HEK293 (cell line): ENCODE measurements around the gene GMDS.

Experiments used
- GLIS2 ChIP-seq: fragments of 450-650 bp; formaldehyde crosslinking; IDR thresholded peaks from 2 replicates; pipeline ENCODE4 v1.5.1; 2016; ENCODE audit warnings: missing biosample characterization, missing genetic modification characterization
- KLF7 ChIP-seq: fragments of 450-650 bp; formaldehyde crosslinking; IDR thresholded peaks from 2 replicates; pipeline ENCODE4 v1.5.1; 2016; ENCODE audit warnings: missing biosample characterization, missing genetic modification characterization, borderline replicate concordance
- KLF9 ChIP-seq: fragments of 450-650 bp; formaldehyde crosslinking; IDR thresholded peaks from 2 replicates; pipeline ENCODE4 v1.5.1; 2016; ENCODE audit warnings: missing biosample characterization, missing genetic modification characterization, low read depth
- MEIS1 ChIP-seq: sonication (generic); formaldehyde crosslinking; IDR thresholded peaks from 2 replicates; pipeline ENCODE4 v1.8.1; 2022; ENCODE audit warnings: missing genetic modification reagents, mild to moderate bottlenecking, borderline replicate concordance
- PRDM6 ChIP-seq: fragments of 450-650 bp; formaldehyde crosslinking; IDR thresholded peaks from 2 replicates; pipeline ENCODE4 v1.5.1; 2017; ENCODE audit warnings: missing biosample characterization, missing genetic modification characterization
- ZBTB10 ChIP-seq: fragments of 450-650 bp; formaldehyde crosslinking; IDR thresholded peaks from 2 replicates; pipeline ENCODE4 v1.5.1; 2016; ENCODE audit warnings: missing biosample characterization, missing genetic modification characterization
- ZBTB17 ChIP-seq: fragments of 450-650 bp; formaldehyde crosslinking; IDR thresholded peaks from 2 replicates; pipeline ENCODE4 v1.5.1; 2016; ENCODE audit warnings: missing biosample characterization, missing genetic modification characterization
- ZFP37 ChIP-seq: fragments of 450-650 bp; formaldehyde crosslinking; IDR thresholded peaks from 2 replicates; pipeline ENCODE4 v1.5.1; 2016; ENCODE audit warnings: missing biosample characterization, missing genetic modification characterization
- ZNF10 ChIP-seq: fragments of 450-650 bp; formaldehyde crosslinking; IDR thresholded peaks from 2 replicates; pipeline ENCODE4 v1.5.1; 2017; ENCODE audit warnings: missing biosample characterization, missing genetic modification characterization
- ZNF133 ChIP-seq: fragments of 450-650 bp; formaldehyde crosslinking; IDR thresholded peaks from 2 replicates; pipeline ENCODE4 v1.5.1; 2016; ENCODE audit warnings: missing biosample characterization, missing genetic modification characterization
- ZNF138 ChIP-seq: fragments of 450-650 bp; formaldehyde crosslinking; IDR thresholded peaks from 2 replicates; pipeline ENCODE4 v1.5.1; 2016; ENCODE audit warnings: missing biosample characterization, missing genetic modification characterization, borderline replicate concordance
- ZNF155 ChIP-seq: fragments of 450-650 bp; formaldehyde crosslinking; IDR thresholded peaks from 2 replicates; pipeline ENCODE4 v1.5.1; 2016; ENCODE audit warnings: missing biosample characterization, missing genetic modification characterization
- ZNF157 ChIP-seq: fragments of 450-650 bp; formaldehyde crosslinking; IDR thresholded peaks from 2 replicates; pipeline ENCODE4 v1.5.1; 2016; ENCODE audit warnings: missing biosample characterization, missing genetic modification characterization
- ZNF174 ChIP-seq: fragments of 450-650 bp; formaldehyde crosslinking; IDR thresholded peaks from 2 replicates; pipeline ENCODE4 v1.5.0; 2017; ENCODE audit warnings: missing biosample characterization, mild to moderate bottlenecking, missing genetic modification characterization
- ZNF19 ChIP-seq: fragments of 450-650 bp; formaldehyde crosslinking; IDR thresholded peaks from 2 replicates; pipeline ENCODE4; 2016; ENCODE audit warnings: missing biosample characterization, missing genetic modification characterization, low read depth
- ZNF2 ChIP-seq: fragments of 450-650 bp; formaldehyde crosslinking; IDR thresholded peaks from 2 replicates; pipeline ENCODE4 v1.5.1; 2016; ENCODE audit warnings: missing biosample characterization, missing genetic modification characterization
- ZNF202 ChIP-seq: fragments of 450-650 bp; formaldehyde crosslinking; IDR thresholded peaks from 2 replicates; pipeline ENCODE4 v1.5.1; 2016; ENCODE audit warnings: missing biosample characterization, missing genetic modification characterization, borderline replicate concordance
- ZNF214 ChIP-seq: fragments of 450-650 bp; formaldehyde crosslinking; IDR thresholded peaks from 2 replicates; pipeline ENCODE4 v1.5.1; 2017; ENCODE audit warnings: missing biosample characterization, mild to moderate bottlenecking, missing genetic modification characterization, borderline replicate concordance
- ZNF239 ChIP-seq: fragments of 450-650 bp; formaldehyde crosslinking; IDR thresholded peaks from 2 replicates; pipeline ENCODE4 v1.5.1; 2016; ENCODE audit warnings: missing biosample characterization, missing genetic modification characterization
- ZNF280C ChIP-seq: fragments of 450-650 bp; formaldehyde crosslinking; IDR thresholded peaks from 2 replicates; pipeline ENCODE4 v1.5.1; 2016; ENCODE audit warnings: missing biosample characterization, missing genetic modification characterization
- ZNF473 ChIP-seq: fragments of 450-650 bp; formaldehyde crosslinking; IDR thresholded peaks from 2 replicates; pipeline ENCODE4 v1.5.1; 2017; ENCODE audit warnings: missing biosample characterization, missing genetic modification characterization
- ZNF488 ChIP-seq: fragments of 450-650 bp; formaldehyde crosslinking; IDR thresholded peaks from 2 replicates; pipeline ENCODE4 v1.5.1; 2016; ENCODE audit warnings: missing biosample characterization, missing genetic modification characterization
- ZNF514 ChIP-seq: fragments of 450-650 bp; formaldehyde crosslinking; IDR thresholded peaks from 2 replicates; pipeline ENCODE4 v1.5.1; 2016; ENCODE audit warnings: missing biosample characterization, missing genetic modification characterization
- ZNF600 ChIP-seq: fragments of 450-650 bp; formaldehyde crosslinking; IDR thresholded peaks from 2 replicates; pipeline ENCODE4 v1.5.1; 2016; ENCODE audit warnings: missing biosample characterization, missing genetic modification characterization
- ZNF621 ChIP-seq: fragments of 450-650 bp; formaldehyde crosslinking; IDR thresholded peaks from 2 replicates; pipeline ENCODE4 v1.5.1; 2017; ENCODE audit warnings: missing biosample characterization, missing genetic modification characterization
- ZNF623 ChIP-seq: fragments of 450-650 bp; formaldehyde crosslinking; IDR thresholded peaks from 2 replicates; pipeline ENCODE4 v1.5.1; 2016; ENCODE audit warnings: missing biosample characterization, missing genetic modification characterization
- ZNF654 ChIP-seq: fragments of 450-650 bp; formaldehyde crosslinking; IDR thresholded peaks from 2 replicates; pipeline ENCODE4 v1.5.1; 2016; ENCODE audit warnings: low read depth, missing biosample characterization, missing genetic modification characterization
- ZNF677 ChIP-seq: fragments of 450-650 bp; IDR thresholded peaks from 2 replicates; pipeline ENCODE4 v1.5.0; 2018; ENCODE audit warnings: missing biosample characterization, mild to moderate bottlenecking, missing genetic modification characterization, moderate library complexity
- ZNF768 ChIP-seq: fragments of 450-650 bp; formaldehyde crosslinking; IDR thresholded peaks from 2 replicates; pipeline ENCODE4 v1.5.1; 2018; ENCODE audit warnings: missing biosample characterization, mild to moderate bottlenecking, missing genetic modification characterization
- ZNF777 ChIP-seq: fragments of 450-650 bp; formaldehyde crosslinking; IDR thresholded peaks from 2 replicates; pipeline ENCODE4 v1.5.1; 2017; ENCODE audit warnings: missing biosample characterization, missing genetic modification characterization, borderline replicate concordance
- TF ChIP-seq, protein P1 (sequence below): fragments of 450-650 bp; formaldehyde crosslinking; IDR thresholded peaks from 2 replicates; pipeline ENCODE4 v1.5.0; 2017; ENCODE audit warnings: missing biosample characterization, missing genetic modification characterization, borderline replicate concordance

GMDS gene

GRCh38 chr6:1838604-1839213, 406.7 kb downstream of the GMDS start (continued):
- TF ChIP-seq ZNF19 (no peak), ZNF239 (tag by site-specific recombination) (no peak), ZNF157 (tag by site-specific recombination) (no peak), ZBTB17 (tag by site-specific recombination) (peak; percentile 68), ZNF768 (tag by site-specific recombination) (no peak), KLF9 (tag by site-specific recombination) (no peak), ZNF2 (peak; percentile 33; the same call in 1 of the 2 replicates), ZFP37 (no peak), ZNF654 (peak; percentile 25; the same call in 1 of the 2 replicates), ZNF473 (tag by site-specific recombination) (no peak), ZNF514 (tag by site-specific recombination) (no peak), ZNF10 (tag by site-specific recombination) (peak; percentile 45; the same call in 1 of the 2 replicates), ZNF623 (tag by site-specific recombination) (no peak), ZNF174 (tag by site-specific recombination) (no peak), ZNF138 (tag by site-specific recombination) (no peak), ZBTB10 (no peak), ZNF155 (tag by site-specific recombination) (no peak), ZNF777 (tag by site-specific recombination) (no peak), ZNF280C (tag by site-specific recombination) (no peak), ZNF133 (tag by site-specific recombination) (no peak), PRDM6 (peak; percentile 99), GLIS2 (tag by site-specific recombination) (no peak), ZNF677 (no peak), ZNF202 (no peak), ZNF600 (tag by site-specific recombination) (no peak), MEIS1 (CRISPR knock-in tag) (no peak), ZNF214 (tag by site-specific recombination) (no peak), KLF7 (no peak), ZNF621 (tag by site-specific recombination) (no peak), ZNF488 (tag by site-specific recombination) (no peak)
- TF ChIP-seq, protein P1, sequence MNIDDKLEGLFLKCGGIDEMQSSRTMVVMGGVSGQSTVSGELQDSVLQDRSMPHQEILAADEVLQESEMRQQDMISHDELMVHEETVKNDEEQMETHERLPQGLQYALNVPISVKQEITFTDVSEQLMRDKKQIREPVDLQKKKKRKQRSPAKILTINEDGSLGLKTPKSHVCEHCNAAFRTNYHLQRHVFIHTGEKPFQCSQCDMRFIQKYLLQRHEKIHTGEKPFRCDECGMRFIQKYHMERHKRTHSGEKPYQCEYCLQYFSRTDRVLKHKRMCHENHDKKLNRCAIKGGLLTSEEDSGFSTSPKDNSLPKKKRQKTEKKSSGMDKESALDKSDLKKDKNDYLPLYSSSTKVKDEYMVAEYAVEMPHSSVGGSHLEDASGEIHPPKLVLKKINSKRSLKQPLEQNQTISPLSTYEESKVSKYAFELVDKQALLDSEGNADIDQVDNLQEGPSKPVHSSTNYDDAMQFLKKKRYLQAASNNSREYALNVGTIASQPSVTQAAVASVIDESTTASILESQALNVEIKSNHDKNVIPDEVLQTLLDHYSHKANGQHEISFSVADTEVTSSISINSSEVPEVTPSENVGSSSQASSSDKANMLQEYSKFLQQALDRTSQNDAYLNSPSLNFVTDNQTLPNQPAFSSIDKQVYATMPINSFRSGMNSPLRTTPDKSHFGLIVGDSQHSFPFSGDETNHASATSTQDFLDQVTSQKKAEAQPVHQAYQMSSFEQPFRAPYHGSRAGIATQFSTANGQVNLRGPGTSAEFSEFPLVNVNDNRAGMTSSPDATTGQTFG: no peak
